Activated CD4-positive, alpha-beta memory T cell treated with anti-CD3 and anti-CD28 coated beads for 36 hours (primary cell): ENCODE results near the gene WDR48. TPM values are rescaled to one million over a fixed set of nuclear protein-coding genes. Genes with fewer than 3 reads are reported as not detected.
"Not testable (repeated sequence)": the region's sequence is repeated elsewhere in the genome, so short reads cannot be mapped to it uniquely, and the experiment has no call there.

Source experiments
- CTCF ChIA-PET: fragments of 350-600 bp; sonication (Branson Sonifier 250); formaldehyde crosslinking; loops from one replicate; lab custom pipeline; 2021; ENCODE audit warnings: antibody characterized with exemption, inconsistent platforms; lab: Charles Lee
- POLR2A ChIA-PET: fragments of 350-600 bp; sonication (Branson Sonifier 250); formaldehyde crosslinking; loops from one replicate; lab custom pipeline; 2021; ENCODE audit warnings: antibody characterized with exemption; lab: Charles Lee
- DNase-seq: peaks from one replicate; pipeline ENCODE4 v3.0.0-alpha.2; 2020
- H3K27ac Mint-ChIP-seq: one replicate; pipeline ENCODE4 v1.8.0; 2021; ENCODE audit warnings: mixed read lengths
- H3K27me3 Mint-ChIP-seq: one replicate; pipeline ENCODE4 v1.8.0; 2021; ENCODE audit warnings: mixed read lengths
- H3K36me3 Mint-ChIP-seq: one replicate; pipeline ENCODE4 v1.8.0; 2021; ENCODE audit warnings: mixed read lengths
- H3K4me1 Mint-ChIP-seq: one replicate; pipeline ENCODE4 v1.8.0; 2021; ENCODE audit warnings: low read depth, mixed read lengths
- H3K4me3 Mint-ChIP-seq: one replicate; pipeline ENCODE4 v1.8.0; 2021; ENCODE audit warnings: mild to moderate bottlenecking, mixed read lengths
- H3K9me3 Mint-ChIP-seq: one replicate; pipeline ENCODE4 v1.8.0; 2021; ENCODE audit warnings: mixed read lengths
- intact Hi-C: fragments of 100-400 bp; cut with micrococcal nuclease; formaldehyde crosslinking; loops from one replicate; pipeline ENCODE4 v1.15.1; 2023
- total RNA-seq, 2 experiments: library from RNA; stranded (reverse); gene quantifications; one replicate each; pipeline ENCODE4 v1.2.3, GENCODE V29; 2021

WDR48 gene
- total RNA-seq, 2 experiments from 2014 or later = 38.5 to 43.8 TPM

DNA sequence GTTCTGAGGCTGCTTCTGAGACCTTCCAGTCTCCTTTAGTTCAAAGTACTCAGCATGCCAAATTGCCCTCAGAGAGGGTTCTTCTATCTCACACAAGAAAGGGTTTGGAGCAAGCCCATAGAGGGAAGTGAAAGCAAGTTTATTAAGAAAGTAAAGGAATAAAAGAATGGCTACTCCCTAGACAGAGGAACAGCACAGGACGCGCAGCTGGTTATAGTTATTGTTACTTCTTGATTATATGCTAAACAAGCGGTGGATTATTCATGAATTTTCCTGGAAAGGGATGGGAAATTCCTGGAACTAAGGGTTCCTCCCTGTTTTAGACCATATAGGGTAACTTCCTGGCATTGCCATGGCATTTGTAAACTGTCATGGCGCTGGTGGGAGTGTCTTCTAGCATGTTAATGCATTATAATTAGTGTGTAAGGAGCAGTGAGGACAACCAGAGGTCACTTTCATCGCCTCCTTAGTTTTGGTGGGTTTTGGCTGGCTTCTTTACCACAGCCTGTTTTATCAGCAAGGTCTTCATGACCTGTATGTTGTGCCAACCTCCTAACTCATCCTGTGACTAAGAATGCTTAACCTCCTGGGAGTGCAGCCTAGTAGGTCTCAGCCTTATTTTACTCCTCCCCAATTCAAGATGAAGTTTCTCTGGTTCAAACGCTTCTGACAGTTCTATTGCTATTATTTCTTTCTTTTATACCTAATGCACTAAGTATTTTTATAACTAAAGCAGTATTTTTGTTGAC lies 26.4 kb upstream of the WDR48 start:
- intact Hi-C loops = no loop called here

DNA sequence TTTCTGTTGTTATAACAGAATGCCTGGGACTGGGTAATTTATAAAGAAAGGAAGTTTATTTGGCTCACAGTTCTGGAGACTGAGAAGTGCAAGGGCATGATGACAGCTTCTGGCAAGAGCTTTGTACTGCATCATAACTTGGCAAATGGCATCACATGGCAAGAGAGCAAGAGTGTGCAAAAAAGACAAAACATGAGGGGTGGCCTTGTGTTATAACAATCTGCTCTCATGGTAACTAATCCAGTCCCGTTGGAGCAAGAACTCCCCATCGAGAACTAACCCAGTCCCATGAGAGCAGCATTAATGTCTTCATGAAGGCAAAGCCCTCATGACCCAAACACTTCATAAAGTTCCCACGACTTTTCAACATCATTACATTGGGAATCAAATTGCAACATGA lies 23.3 kb upstream of the WDR48 start:
- Mint-ChIP-seq H3K27ac (no peak overlapping the region), H3K36me3 (no peaks in the 10 kb centered on the region), H3K9me3 (no peaks in the 10 kb centered on the region), H3K4me1 (no peaks in the 10 kb centered on the region), H3K4me3 (no peak overlapping the region), H3K27me3 (peaks cover 11% of the 10 kb centered on the region)
- DNase-seq = no peak
- ChIA-PET POLR2A (no interaction called here), CTCF (no interaction called here)
- intact Hi-C loops = no loop called here

More for the DNA sequence above, 26.4 kb upstream of the WDR48 start:
- Mint-ChIP-seq H3K4me1 (no peaks in the 10 kb centered on the region), H3K27me3 (peaks cover 13% of the 10 kb centered on the region), H3K36me3 (no peaks in the 10 kb centered on the region), H3K4me3 (no peak overlapping the region), H3K27ac (no peak overlapping the region), H3K9me3 (no peaks in the 10 kb centered on the region)
- POLR2A ChIA-PET = no interaction called here
- no peak for DNase-seq
- CTCF ChIA-PET = no interaction called here

DNA sequence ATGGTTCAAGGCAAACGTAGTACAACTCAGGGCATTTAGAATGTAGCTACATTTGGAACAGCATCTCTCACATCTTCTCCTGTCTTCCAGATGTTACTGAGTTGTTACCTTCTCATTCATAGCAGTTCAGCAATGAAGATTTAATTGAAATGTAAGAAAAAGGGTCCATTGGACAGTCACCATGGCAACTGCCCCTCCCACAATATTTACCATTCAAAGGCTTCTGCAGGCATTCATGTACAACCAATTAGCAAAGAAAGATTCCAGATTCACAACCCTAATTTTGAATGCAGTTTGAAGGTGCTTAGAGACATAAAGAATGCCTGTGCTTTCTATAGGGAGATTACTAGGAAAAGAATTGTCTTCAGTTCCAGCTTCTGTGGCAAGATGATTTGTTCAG lies 22.3 kb upstream of the WDR48 start:
- Mint-ChIP-seq H3K27ac (no peak overlapping the region), H3K9me3 (no peaks in the 10 kb centered on the region), H3K4me1 (no peaks in the 10 kb centered on the region), H3K36me3 (no peaks in the 10 kb centered on the region), H3K4me3 (no peak overlapping the region), H3K27me3 (peaks cover 11% of the 10 kb centered on the region)
- DNase-seq = no peak
- intact Hi-C loops = no loop called here
- POLR2A ChIA-PET = no interaction called here
- CTCF ChIA-PET = interaction anchor here (0.6 to 2.4 kb wide), 4 partner anchors 30 to 533 kb away, joined by 3 to 11 read pairs (median 3); no protein-coding TSS in a partner anchor

DNA sequence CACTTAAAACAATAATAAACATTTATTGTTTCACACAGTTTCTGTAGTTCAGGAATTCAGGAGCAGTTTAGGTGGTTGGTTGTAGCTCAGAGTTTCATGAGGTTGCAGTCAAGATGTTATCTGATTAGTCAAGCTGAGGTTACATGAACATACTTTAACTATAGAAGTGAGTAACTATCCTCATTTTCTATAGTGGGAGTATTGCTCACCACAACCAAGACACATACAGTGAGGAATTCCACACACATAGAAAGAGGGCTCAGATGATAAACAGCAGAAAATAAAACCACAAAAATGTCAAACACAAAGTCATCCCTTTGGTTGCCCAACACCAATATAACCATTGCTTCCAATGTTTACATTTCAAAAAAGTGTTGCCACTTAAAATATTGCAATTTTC lies 13.7 kb upstream of the WDR48 start:
- Mint-ChIP-seq H3K9me3 (peaks cover 10% of the 10 kb centered on the region), H3K4me3 (no peak overlapping the region), H3K36me3 (peaks cover 3% of the 10 kb centered on the region), H3K4me1 (peaks cover 8% of the 10 kb centered on the region), H3K27ac (no peak overlapping the region), H3K27me3 (peaks cover 2% of the 10 kb centered on the region)
- intact Hi-C loops = loop anchor here (1.0 kb wide), 1 partner anchor 13 kb away; the partner anchor contains the start of gene SCN11A
- ChIA-PET CTCF (no interaction called here), POLR2A (no interaction called here)
- DNase-seq = no peak

DNA sequence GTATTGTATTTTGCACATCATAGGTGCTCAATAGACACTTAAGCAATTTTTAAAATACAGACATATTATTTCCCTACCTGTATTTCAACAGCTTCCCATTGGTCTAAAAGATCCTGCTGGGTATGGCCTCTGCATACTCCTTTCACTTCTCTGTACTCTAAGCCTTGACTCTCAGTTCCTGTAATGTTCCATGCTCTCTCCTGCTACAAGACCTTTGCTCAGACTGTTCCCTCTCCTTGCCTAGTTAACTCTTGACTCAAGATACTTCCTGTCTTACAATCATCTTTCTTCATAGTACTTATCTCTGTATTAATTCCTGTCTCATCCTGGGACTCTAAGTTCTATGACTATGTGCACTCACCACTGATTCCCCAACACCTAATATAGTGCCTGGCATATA lies 1.8 kb upstream of the WDR48 start:
- POLR2A ChIA-PET = no interaction called here
- Mint-ChIP-seq H3K9me3 (no peaks in the 10 kb centered on the region), H3K27ac (peak overlapping the region; percentile 11), H3K4me1 (peaks cover 47% of the 10 kb centered on the region), H3K27me3 (no peaks in the 10 kb centered on the region), H3K4me3 (no peak overlapping the region), H3K36me3 (no peaks in the 10 kb centered on the region)
- CTCF ChIA-PET = no interaction called here
- DNase-seq = no peak
- intact Hi-C loops = loop anchor here (2.0 to 5.0 kb wide), 3 partner anchors 57 to 1257 kb away; partner anchors contain the start of genes EIF1B, GORASP1 and TTC21A

DNA sequence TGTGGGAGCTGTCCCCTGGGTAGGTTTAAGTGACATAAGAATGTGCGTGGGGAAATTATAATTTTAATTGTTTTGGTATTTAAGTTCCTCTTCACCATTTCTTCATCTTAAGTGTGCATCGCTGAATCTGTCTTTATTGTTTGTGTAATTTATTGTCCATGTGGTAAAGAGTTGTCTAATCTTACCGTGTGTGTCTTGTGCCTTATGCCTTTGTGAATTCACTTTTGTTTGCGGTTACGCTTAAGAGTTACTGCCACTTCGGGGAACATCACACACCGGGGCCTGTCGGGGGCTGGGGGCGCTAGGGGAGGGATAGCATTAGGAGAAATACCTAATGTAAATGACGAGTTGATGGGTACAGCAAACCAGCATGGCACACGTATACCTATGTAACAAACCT lies 767 bp downstream of the WDR48 start:
- Mint-ChIP-seq H3K9me3 (no peaks in the 10 kb centered on the region), H3K4me1 (peaks cover 63% of the 10 kb centered on the region), H3K27me3 (no peaks in the 10 kb centered on the region), H3K27ac (peak overlapping the region; percentile 96), H3K4me3 (peak overlapping the region; percentile 92), H3K36me3 (no peaks in the 10 kb centered on the region)
- DNase-seq = peak; percentile 24
- CTCF ChIA-PET = no interaction called here
- POLR2A ChIA-PET = no interaction called here
- intact Hi-C loops = loop anchor here (2.0 to 5.0 kb wide), 2 partner anchors 332 to 1255 kb away; partner anchors contain the start of gene EIF1B

DNA sequence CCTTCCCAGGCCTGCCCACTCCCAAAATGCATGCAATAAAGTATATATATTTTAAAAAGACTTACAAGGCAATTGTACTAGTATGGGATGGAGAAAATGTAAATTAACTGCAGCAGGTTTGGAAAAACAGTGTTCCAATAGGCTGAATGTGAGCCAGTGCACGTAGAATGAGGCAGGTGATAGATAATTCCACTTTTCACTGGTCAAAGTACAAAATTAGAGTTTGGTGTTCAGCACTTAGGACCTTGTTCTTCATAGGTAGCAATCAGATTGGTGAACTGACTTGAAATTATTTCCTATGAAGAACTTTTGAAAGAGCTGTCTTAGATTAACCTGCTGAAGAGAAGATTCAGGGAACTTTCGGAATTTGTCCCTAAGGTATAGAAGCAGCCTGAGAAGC lies 1.9 kb downstream of the WDR48 start:
- DNase-seq = no peak

DNA sequence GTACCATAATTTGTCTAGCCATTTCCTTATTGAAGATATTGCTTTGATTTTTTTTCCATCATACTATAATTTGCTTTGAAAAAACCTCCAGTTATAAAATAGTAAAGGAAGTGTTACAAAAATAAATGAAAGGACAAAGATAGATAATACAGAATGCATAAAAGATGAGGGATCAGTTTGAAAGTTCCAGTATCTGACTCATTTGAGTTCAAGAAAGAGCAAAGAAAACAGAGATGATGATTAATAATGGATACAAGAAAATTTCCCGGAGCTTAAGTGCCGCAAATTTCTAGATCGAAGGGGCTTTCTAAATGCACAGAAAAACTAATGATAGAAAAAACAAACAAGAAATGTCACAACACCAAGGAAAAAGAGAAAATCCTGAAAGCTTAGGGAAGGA lies 4.3 kb downstream of the WDR48 start:
- Mint-ChIP-seq H3K4me1 (peaks cover 61% of the 10 kb centered on the region), H3K36me3 (peaks cover under 1% of the 10 kb centered on the region), H3K27ac (peak overlapping the region; percentile 83), H3K9me3 (peaks cover under 1% of the 10 kb centered on the region), H3K4me3 (peak overlapping the region; percentile 55), H3K27me3 (no peaks in the 10 kb centered on the region)
- intact Hi-C loops = no loop called here
- ChIA-PET CTCF (interaction anchor here (1.7 kb wide), 1 partner anchor 9 kb away, joined by 6 read pairs; no protein-coding TSS in a partner anchor), POLR2A (interaction anchor here (1.5 kb wide), 1 partner anchor 52 kb away, joined by 3 read pairs; the partner anchor contains the start of genes GORASP1 and TTC21A)
- DNase-seq = no peak

More for the DNA sequence above, 1.9 kb downstream of the WDR48 start:
- Mint-ChIP-seq H3K4me3 (no peak overlapping the region), H3K27me3 (no peaks in the 10 kb centered on the region), H3K4me1 (peaks cover 65% of the 10 kb centered on the region), H3K27ac (no peak overlapping the region), H3K9me3 (no peaks in the 10 kb centered on the region), H3K36me3 (no peaks in the 10 kb centered on the region)
- POLR2A ChIA-PET = no interaction called here
- CTCF ChIA-PET = no interaction called here
- intact Hi-C loops = loop anchor here (2.0 to 5.0 kb wide), 2 partner anchors 331 to 1254 kb away; partner anchors contain the start of gene EIF1B

DNA sequence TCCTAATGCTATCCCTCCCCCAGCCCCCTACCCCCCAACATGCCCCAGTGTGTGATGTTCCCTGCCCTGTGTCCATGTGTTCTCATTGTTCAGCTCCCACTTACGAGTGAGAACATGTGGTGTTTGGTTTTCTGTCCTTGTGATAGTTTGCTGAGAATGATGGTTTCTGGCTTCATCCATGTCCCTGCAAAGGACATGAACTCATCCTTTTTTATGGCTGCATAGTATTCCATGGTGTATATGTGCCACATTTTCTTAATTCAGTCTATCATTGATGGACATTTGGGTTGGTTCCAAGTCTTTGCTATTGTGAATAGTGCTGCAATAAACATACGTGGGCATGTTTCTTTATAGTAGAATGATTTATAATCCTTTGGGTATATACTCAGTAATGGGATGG lies 9.4 kb downstream of the WDR48 start:
- DNase-seq, H3K9me3 Mint-ChIP-seq, intact Hi-C loops, H3K27ac Mint-ChIP-seq, CTCF ChIA-PET, POLR2A ChIA-PET, H3K27me3 Mint-ChIP-seq, H3K4me3 Mint-ChIP-seq: not testable (repeated sequence)
- Mint-ChIP-seq H3K4me1 (peaks cover 48% of the 10 kb centered on the region), H3K36me3 (peaks cover 12% of the 10 kb centered on the region)

DNA sequence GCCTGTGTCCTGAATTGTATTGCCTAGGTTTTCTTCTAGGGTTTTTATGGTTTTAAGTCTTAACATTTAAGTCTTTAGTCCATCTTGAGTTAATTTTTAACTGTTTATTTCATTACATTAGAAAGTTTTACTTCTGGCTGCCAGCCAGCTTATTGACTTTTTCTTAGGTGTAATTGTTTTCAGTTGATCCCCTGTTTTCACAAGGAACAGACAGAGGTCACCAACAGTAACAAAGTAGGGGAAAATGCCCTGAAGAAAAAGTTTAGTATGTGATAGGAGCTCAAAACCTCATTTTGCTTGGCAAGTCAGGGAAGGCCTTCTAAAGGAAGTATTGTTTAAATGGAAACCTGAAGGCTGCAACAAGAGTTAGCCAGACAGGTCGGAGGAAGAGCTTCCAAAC lies 10.4 kb downstream of the WDR48 start:
- POLR2A ChIA-PET = no interaction called here

DNA sequence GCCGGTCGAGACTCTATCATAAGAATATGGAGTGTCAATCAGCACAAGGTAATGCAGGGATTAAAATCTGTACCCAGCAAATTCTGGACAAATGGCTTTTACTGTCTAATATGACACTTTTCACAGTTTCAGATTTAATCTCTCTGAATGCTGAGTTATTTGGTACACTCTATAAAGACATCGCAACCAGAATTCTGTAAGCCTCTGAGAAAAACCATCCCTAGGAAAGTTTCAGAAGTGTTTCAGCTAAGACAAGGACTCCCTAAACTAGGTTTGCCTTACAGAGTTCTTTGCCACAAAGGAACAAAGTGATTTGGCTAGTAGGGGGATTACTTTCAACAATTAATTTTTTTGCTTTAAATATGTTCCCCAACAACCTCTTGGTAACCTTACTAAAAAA lies 11.3 kb downstream of the WDR48 start:
- Mint-ChIP-seq H3K27ac (no peak overlapping the region), H3K27me3 (no peaks in the 10 kb centered on the region), H3K9me3 (peaks cover 2% of the 10 kb centered on the region), H3K4me3 (no peak overlapping the region), H3K4me1 (peaks cover 36% of the 10 kb centered on the region), H3K36me3 (peaks cover 17% of the 10 kb centered on the region)
- intact Hi-C loops = no loop called here
- CTCF ChIA-PET = interaction anchor here (1.1 to 2.0 kb wide), 2 partner anchors 9 to 63 kb away, joined by 3 to 7 read pairs; no protein-coding TSS in a partner anchor
- POLR2A ChIA-PET = no interaction called here
- no peak for DNase-seq

More for the DNA sequence above, 10.4 kb downstream of the WDR48 start:
- no peak overlapping the region for H3K27ac Mint-ChIP-seq
- no peak overlapping the region for H3K4me3 Mint-ChIP-seq
- H3K27me3 Mint-ChIP-seq = no peaks in the 10 kb centered on the region
- H3K9me3 Mint-ChIP-seq = peaks cover 2% of the 10 kb centered on the region
- intact Hi-C loops = no loop called here
- CTCF ChIA-PET = interaction anchor here (1.0 to 2.0 kb wide), 3 partner anchors 10 to 230 kb away, joined by 3 to 7 read pairs (median 4); no protein-coding TSS in a partner anchor
- H3K4me1 Mint-ChIP-seq = peaks cover 38% of the 10 kb centered on the region
- no peak for DNase-seq
- H3K36me3 Mint-ChIP-seq = peaks cover 13% of the 10 kb centered on the region

DNA sequence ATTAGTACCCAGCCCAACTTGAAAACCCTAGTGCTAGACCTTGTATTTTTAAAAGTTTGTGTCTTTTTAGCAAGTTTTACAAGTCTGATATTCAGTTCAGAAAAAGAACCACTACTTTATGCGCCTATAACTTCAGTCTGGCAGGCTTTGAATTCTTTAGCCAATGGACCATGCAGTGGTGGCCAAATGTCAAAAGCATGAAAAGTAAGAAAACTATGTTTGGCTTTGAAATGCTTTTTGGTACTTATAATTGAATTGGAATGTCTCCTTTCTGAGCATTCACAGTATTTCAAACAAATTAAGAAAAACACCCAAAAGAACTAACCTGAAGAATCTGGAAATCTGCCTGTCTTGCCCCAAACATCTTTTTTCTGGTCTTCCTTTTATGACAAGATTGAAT lies 12.8 kb downstream of the WDR48 start:
- ChIA-PET POLR2A (interaction anchor here (1.0 kb wide), 1 partner anchor 22 kb away, joined by 3 read pairs; no protein-coding TSS in a partner anchor), CTCF (interaction anchor here (0.8 to 1.5 kb wide), 2 partner anchors 8 to 56 kb away, joined by 4 to 6 read pairs; no protein-coding TSS in a partner anchor)
- Mint-ChIP-seq H3K36me3 (peaks cover 18% of the 10 kb centered on the region), H3K27me3 (no peaks in the 10 kb centered on the region), H3K9me3 (peaks cover 2% of the 10 kb centered on the region), H3K4me1 (peaks cover 26% of the 10 kb centered on the region), H3K4me3 (no peak overlapping the region), H3K27ac (no peak overlapping the region)
- DNase-seq = no peak
- intact Hi-C loops = loop anchor here (2.0 kb wide), 1 partner anchor 18 kb away; no protein-coding TSS in a partner anchor
